Right lobe of liver (tissue), 6 donors: Measurements from ENCODE around the gene KCNAB1. TPM values are rescaled to one million over a fixed set of nuclear protein-coding genes. Genes with fewer than 3 reads are reported as not detected.

ENCODE experiments used
- ATAC-seq, 4 donors: fragments of 200-7000 bp; cut with Tn5 transposase; one replicate each; pipeline ENCODE4 v1.9.1; 2020; ENCODE audit warnings: mild to moderate bottlenecking in 4 of 4, moderate library complexity in 4 of 4
- DNase-seq, 3 donors: peaks; one replicate each; pipeline ENCODE4 v3.0.0-alpha.2; 2020
- H3K27ac ChIP-seq, 3 donors: fragments of 200-600 bp; one replicate each; pipeline ENCODE4 v1.8.0; 2022
- H3K27me3 ChIP-seq, 2 donors: fragments of 200-600 bp; one replicate each; pipeline ENCODE4 v1.8.0; 2022
- H3K36me3 ChIP-seq, 4 donors: fragments of 200-600 bp; sonication (generic) in 1 of 4; one replicate each; pipeline versions ENCODE4 v1.5.1 to v1.8.0; 2017 to 2022; ENCODE audit warnings: control low read depth in 1 of 4
- H3K4me1 ChIP-seq, 4 donors: fragments of 200-600 bp; sonication (generic) in 1 of 4; one replicate each; pipeline versions ENCODE4 v1.5.1 to v1.8.0; 2017 to 2022; ENCODE audit warnings: control low read depth in 1 of 4
- H3K4me3 ChIP-seq, 3 donors: fragments of 200-600 bp; one replicate each; pipeline ENCODE4 v1.8.0; 2022
- H3K9me3 ChIP-seq, 4 donors: fragments of 200-600 bp; sonication (generic) in 1 of 4; one replicate each; pipeline versions ENCODE4 v1.5.1 to v1.8.0; 2017 to 2022; ENCODE audit warnings: control low read depth in 1 of 4
- POLR2A ChIP-seq: fragments of 450-650 bp; IDR thresholded peaks from one replicate; pipeline ENCODE4 v1.6.1; 2017; ENCODE audit warnings: antibody characterized with exemption, mild to moderate bottlenecking
- WGBS: methylation state at CpG from one replicate; pipeline ENCODE4 v1.1.6; 2018; ENCODE audit warnings: low coverage, low lambda C conversion rate; ENCODE audit not compliant: insufficient coverage; ENCODE audit errors: missing lambda C conversion rate; 5-methylcytosine and 5-hydroxymethylcytosine counted together
- intact Hi-C, 2 donors: fragments of 100-400 bp; cut with DNase I; formaldehyde crosslinking; loops; one replicate each; pipeline versions ENCODE4 v1.11.2 to v1.14.1; 2022
- total RNA-seq, 6 experiments: library from RNA; depleted of rRNA in 2 of 6; stranded (reverse); fragments of >200 nt in 2 of 6; fragmentation: NEBNext Ultra II Directional in 3 of 6; extraction: Animal tissue kit (Norgen Biotek cat#: 25700) in 3 of 6; gene quantifications; one replicate each; pipeline versions ENCODE4 v1.1.0 to v1.2.4, GENCODE V29; 2016 to 2023
- TF ChIP-seq, protein P1 (sequence below), 4 donors: fragments of 200-600 bp in 3 of 4; fragments of 450-650 bp in 1 of 4; IDR thresholded peaks; one replicate each; pipeline versions ENCODE4 v1.5.1 to v1.8.0; 2016 to 2022; ENCODE audit warnings: antibody characterized with exemption in 4 of 4, mild to moderate bottlenecking in 2 of 4
- donor health status: DM: no; HTN: yes; CAD: no.
- donor health status: DM: no; HTN: no; CAD: no.
- donor health status: DM: no; HTN: no; CAD: no.
- donor health status: DM: no; HTN: yes; CAD: no.
- donor health status: DM: no; HTN: yes; CAD: no.

KCNAB1 gene
- total RNA-seq, 6 experiments from 2014 or later: 0.15 to 1.8 (median 0.64) TPM; not detected in 2

DNA sequence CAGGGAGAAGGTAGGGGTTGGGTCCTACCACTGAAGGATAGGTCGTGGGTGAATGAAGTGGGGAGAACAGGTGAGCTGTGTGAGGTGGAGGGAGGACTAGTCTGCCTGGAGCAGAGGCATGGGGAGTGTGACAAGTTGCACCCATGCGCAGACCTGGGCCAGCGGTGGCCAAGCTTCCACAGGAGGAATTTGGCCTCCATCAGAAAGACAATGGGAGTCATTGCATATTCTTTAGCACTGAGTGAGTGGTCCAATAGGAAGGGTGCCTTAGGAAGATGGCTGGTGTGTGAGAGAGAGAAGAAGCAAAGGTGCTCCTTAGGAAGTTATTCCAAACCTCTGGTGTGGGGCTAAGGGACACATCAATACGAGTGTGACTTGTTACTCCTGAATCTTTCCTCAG, 191.1 kb downstream of the KCNAB1 start:
- 64% methylated on average over 3 of the region's 4 CpGs for WGBS
- Histone ChIP-seq H3K9me3 (no peaks in the 10 kb centered on the region), H3K4me3 (no peak overlapping the region), H3K36me3 (no peaks in the 10 kb centered on the region), H3K27me3 (no peaks in the 10 kb centered on the region), H3K27ac (no peak overlapping the region), H3K4me1 (no peaks in the 10 kb centered on the region)
- DNase-seq (no peak), ATAC-seq (no peak)
- intact Hi-C loops: no loop called here
- TF ChIP-seq POLR2A: no peak
- TF ChIP-seq, protein P1, sequence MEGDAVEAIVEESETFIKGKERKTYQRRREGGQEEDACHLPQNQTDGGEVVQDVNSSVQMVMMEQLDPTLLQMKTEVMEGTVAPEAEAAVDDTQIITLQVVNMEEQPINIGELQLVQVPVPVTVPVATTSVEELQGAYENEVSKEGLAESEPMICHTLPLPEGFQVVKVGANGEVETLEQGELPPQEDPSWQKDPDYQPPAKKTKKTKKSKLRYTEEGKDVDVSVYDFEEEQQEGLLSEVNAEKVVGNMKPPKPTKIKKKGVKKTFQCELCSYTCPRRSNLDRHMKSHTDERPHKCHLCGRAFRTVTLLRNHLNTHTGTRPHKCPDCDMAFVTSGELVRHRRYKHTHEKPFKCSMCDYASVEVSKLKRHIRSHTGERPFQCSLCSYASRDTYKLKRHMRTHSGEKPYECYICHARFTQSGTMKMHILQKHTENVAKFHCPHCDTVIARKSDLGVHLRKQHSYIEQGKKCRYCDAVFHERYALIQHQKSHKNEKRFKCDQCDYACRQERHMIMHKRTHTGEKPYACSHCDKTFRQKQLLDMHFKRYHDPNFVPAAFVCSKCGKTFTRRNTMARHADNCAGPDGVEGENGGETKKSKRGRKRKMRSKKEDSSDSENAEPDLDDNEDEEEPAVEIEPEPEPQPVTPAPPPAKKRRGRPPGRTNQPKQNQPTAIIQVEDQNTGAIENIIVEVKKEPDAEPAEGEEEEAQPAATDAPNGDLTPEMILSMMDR (IDR thresholded peaks at IDR 0.05): no peak

DNA sequence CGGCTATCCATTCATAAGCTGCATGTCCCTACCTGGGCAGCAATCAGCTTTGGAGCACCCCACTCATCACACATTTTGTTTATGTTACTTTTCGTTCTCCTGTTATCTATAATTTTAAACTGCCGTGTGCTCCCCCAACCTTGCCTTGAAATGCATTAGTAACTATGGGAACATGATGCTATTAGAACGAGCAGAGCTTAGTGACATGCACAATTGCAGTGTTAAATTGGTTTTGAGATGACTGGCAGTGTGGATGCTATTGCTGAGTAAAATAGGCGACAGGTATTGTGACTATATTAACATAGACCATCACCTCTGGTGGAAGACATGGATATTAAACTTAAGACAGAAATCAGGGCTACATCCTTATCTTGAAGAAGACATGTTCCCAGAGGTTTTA, 191.6 kb downstream of the KCNAB1 start:
- no peaks in the 10 kb centered on the region for H3K27me3 ChIP-seq
- 75% methylated on average over 5 of the region's 5 CpGs for WGBS
- intact Hi-C loops: no loop called here
- H3K27ac ChIP-seq: no peak overlapping the region
- no peaks in the 10 kb centered on the region for H3K36me3 ChIP-seq
- no peak for DNase-seq
- TF ChIP-seq, protein P1 (IDR thresholded peaks at IDR 0.05): no peak
- TF ChIP-seq POLR2A: no peak
- H3K9me3 ChIP-seq: no peaks in the 10 kb centered on the region
- H3K4me3 ChIP-seq: no peak overlapping the region
- ATAC-seq: no peak
- H3K4me1 ChIP-seq: no peaks in the 10 kb centered on the region

DNA sequence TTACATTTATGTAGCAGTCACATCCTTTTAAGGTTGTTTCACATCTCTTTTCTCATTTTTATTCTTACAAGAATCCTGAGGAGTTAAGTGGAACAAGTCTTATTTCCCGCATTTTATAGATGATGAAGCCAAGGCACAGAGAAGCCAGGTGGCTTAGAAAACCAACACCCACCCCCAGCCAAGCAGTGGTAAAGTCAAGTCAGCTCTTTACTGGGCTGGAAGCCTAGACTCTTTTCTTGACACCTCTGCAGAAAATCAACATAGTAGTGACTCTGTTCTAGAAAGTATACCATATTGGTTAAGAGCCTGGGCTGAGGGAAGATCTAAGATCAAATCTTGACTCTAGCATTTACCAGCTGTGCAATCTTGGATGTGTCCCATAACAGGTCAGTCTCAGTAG, 195.7 kb downstream of the KCNAB1 start:
- H3K9me3 ChIP-seq: no peaks in the 10 kb centered on the region
- no peak overlapping the region for H3K27ac ChIP-seq
- WGBS: 82% methylated on average over 1 of the region's 1 CpG
- intact Hi-C loops: no loop called here
- H3K36me3 ChIP-seq: no peaks in the 10 kb centered on the region
- ATAC-seq: no peak
- no peak overlapping the region for H3K4me3 ChIP-seq
- no peaks in the 10 kb centered on the region for H3K4me1 ChIP-seq
- no peaks in the 10 kb centered on the region for H3K27me3 ChIP-seq
- no peak for DNase-seq
- TF ChIP-seq, protein P1 (IDR thresholded peaks at IDR 0.05): no peak
- no peak for TF ChIP-seq POLR2A

DNA sequence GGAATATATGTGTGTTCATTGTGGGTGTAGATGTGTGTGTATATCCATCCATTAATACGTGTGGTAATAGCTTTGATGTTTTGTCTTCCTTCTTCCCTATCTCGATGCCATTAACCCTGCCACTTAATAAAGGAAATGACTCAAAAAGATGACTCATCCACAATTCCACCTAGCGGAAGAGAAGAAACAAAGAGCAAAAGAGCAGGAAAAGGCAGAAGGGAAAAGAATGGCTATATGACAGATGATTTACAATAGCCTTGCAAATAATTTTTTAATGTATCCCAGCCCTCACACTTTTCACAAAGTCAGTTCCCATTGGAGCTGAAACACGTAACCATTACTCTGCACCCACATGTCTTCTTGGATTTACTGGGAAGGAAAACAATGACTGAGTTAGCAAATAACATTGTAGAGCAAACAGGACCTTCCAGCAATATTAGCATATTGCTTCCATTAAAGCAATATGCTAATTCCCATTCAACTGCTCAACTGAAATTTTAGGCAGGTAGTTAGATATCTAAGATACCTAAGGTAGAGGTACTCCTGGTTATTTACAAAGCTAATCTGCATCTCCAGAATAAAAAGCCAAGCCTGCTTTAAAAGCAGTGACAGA, 197.2 kb downstream of the KCNAB1 start:
- Histone ChIP-seq H3K27ac (no peak overlapping the region), H3K36me3 (no peaks in the 10 kb centered on the region), H3K4me1 (no peaks in the 10 kb centered on the region), H3K27me3 (no peaks in the 10 kb centered on the region), H3K4me3 (no peak overlapping the region), H3K9me3 (no peaks in the 10 kb centered on the region)
- no peak for TF ChIP-seq POLR2A
- TF ChIP-seq, protein P1 (IDR thresholded peaks at IDR 0.05): no peak
- intact Hi-C loops: no loop called here
- no peak for ATAC-seq
- 41% methylated on average over 4 of the region's 4 CpGs for WGBS
- DNase-seq: no peak

DNA sequence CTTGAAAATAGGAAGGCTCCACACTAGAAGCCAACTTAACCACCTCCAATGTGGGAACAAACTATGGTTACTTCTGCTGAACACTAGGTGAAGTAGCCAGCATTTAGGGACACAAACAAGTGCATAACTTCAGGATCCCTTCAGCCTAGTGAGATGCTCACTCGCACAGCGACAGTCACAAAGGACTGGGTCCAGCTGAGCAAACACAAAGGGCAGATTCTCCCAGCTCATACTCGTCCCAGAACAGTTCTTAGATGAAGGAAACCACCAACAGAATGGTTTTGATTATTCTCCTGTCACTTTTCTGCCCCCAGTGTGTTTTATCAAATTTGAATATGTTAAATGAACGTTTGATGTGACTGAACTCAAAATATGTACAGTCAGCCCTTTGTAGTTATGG, 201.6 kb downstream of the KCNAB1 start:
- Histone ChIP-seq H3K4me3 (no peak overlapping the region), H3K27ac (no peak overlapping the region), H3K4me1 (no peaks in the 10 kb centered on the region), H3K9me3 (no peaks in the 10 kb centered on the region), H3K27me3 (no peaks in the 10 kb centered on the region), H3K36me3 (no peaks in the 10 kb centered on the region)
- 36% methylated on average over 3 of the region's 4 CpGs for WGBS
- intact Hi-C loops: no loop called here
- DNase-seq: no peak
- TF ChIP-seq, protein P1 (IDR thresholded peaks at IDR 0.05): no peak
- no peak for TF ChIP-seq POLR2A
- no peak for ATAC-seq
